AG09319 (cell line): ENCODE measurements around the gene USH1G.

Experiments used
- DNase-seq: peaks from one replicate; pipeline ENCODE4 v3.0.0-alpha.2; 2010; ENCODE audit warnings: low read depth; ENCODE audit errors: extremely low read depth
- CTCF ChIP-seq: IDR thresholded peaks from 2 replicates; pipeline ENCODE4 v1.5.1; 2011; ENCODE audit warnings: low read depth, mild to moderate bottlenecking, inconsistent platforms, low read length, moderate library complexity

The USH1G gene

DNA sequence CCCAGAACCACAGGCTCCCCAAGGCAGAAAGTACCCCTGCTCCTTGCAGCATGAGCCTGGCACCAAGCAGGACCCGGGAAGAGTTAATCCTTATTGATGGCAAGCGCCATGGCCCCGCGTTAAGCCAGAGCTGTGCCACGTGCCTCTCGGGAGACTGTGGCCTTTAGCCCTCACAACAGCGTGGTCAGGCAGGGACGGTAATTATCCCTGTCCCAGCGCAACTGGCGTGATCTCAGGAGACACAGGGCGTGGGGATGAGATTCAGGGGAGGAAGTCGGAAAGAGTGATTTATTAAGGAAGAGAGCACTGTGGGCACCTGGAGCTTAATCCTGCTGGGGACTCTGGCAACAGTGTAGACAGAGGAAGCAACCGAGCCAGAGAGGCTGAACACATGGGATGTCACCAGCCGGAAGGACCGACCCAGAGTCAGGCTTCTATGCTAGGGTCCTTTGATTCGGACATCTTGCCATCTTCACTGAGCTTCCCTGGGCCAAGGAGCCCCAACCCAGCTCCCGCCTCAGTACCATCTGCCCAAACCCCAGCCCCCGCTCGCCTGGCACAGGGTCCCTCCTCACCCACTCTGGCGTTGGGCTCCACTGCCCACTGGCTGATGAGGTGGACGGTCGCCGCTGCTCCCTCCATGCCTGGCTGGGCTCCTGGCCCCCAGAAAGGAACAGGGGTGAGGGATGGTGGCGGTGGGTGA, 29.5 kb upstream of the USH1G start:
- no peak for TF ChIP-seq CTCF
- DNase-seq, result no peak

GRCh38 chr17:74951680-74952421, 28.8 kb upstream of the USH1G start:
- no peak for DNase-seq
- TF ChIP-seq CTCF, result no peak

DNA sequence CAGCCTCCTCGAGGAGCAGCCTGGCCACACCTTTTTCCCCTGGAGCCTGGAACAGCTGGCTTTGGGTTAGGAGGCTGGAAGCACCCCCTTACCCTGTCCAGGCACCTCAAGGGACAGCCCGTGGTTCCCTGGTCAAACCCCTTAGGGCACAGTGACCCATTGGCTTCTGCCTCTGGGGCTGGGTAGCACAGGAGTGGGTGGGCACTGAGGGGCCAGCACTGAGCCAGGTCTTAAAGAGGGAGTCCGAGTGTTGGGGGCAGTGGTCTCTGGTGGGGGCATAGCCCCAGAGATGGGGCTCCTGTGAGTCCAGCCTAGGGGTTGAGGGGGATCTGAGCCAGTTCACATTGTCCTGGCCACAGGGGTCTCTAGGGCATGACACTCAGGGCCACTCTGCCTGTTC, 28.0 kb upstream of the USH1G start:
- TF ChIP-seq CTCF, result no peak
- no peak for DNase-seq

DNA sequence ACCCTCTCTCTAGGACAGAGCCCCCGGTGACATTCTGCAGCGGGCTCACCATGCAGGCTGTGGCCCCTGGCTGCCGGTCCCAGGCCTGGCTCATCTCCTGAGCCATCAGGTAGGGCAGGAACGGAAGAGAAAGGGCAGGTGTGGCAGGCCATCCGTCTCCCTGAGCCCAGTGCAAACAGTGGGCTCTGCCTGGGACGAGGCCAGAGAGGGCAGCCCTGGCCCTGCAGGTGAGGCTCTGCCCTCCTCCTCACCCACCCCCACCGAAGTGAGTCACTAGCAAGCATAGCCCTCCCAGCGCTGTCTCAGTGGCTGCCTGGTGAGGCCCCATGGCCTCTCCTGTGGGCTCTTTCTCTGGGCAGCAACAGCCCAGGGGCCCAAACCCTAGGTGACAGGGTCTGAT, 27.2 kb upstream of the USH1G start:
- DNase-seq, result no peak

GRCh38 chr17:74949455-74950115, 26.5 kb upstream of the USH1G start:
- TF ChIP-seq CTCF, result no peak
- no peak for DNase-seq

More for the DNA sequence above, 27.2 kb upstream of the USH1G start:
- no peak for TF ChIP-seq CTCF

DNA sequence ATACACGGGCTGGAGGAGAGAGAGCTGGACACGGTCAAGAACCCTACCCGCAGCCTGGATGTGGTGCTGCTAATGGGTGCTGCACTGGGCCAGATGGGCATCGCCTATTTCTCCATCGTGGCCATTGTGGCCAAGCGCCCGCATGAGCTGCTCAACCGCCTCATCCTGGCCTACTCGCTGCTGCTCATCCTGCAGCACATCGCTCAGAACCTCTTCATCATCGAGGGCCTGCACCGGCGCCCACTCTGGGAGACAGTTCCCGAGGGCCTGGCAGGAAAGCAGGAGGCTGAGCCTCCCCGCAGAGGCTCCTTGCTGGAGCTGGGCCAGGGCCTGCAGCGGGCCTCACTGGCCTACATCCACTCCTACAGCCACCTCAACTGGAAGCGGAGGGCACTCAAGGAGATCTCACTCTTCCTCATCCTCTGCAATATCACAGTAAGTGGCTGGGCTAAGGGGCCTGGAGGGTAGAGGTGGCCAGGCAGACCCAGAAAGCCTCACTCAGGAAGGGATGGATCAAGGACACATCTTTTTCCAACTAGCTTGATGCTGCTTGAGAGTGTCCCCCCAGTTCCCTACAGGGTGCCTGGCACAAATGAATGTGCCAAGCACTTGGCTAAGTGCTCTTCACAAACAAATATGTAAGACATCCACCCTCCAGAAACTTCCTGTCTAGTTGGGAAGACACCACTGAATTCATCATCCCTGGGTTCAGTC, 24.1 kb upstream of the USH1G start:
- TF ChIP-seq CTCF, result no peak
- no peak for DNase-seq
